ENCODE results near the gene TOLLIP. TPM values are rescaled to one million over a fixed set of nuclear protein-coding genes. Genes with fewer than 3 reads are reported as not detected.

Gene TOLLIP
- total RNA-seq, 1 experiment from 2014 or later: 21.5 TPM

DNA sequence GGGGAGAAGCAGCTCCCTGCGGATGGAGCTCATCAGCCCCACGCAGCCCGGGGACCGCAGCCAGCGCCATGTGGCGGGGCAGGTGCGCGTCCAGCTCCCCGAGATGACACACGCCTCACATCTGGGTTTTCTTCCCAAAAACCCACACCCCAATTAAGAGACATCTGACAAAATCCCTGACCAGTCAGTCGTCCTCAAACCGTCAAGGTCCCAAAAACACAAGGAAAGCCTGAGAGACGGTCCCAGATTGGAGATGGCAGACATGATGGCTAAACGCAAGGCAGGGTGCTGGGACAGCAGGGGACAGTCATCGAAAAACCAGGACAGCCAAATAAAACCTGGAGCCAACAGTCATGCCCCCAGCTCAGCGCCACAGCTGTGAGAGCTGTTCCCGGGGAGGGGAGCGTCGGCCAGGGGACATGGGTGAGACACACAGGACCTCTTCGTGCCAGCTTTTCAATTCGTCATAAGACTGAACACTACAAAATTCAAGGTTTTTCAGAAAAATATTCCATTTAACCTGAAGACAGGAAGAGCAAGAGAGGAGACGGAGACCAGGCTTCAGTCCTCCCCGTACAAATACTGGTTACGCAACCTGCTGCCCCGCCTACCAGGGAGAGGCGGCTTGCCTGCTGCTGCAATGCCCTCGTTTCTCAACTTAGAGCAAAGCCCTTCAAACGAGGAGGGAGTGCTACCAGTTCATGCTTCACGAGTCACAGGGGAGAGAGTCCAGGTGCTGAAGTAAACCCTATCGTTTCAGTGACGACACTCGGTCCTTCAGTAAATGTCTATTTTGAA is 10.5 kb downstream of the TOLLIP start:
- no peak for DNase-seq (ENCODE audit: low read depth)

DNA sequence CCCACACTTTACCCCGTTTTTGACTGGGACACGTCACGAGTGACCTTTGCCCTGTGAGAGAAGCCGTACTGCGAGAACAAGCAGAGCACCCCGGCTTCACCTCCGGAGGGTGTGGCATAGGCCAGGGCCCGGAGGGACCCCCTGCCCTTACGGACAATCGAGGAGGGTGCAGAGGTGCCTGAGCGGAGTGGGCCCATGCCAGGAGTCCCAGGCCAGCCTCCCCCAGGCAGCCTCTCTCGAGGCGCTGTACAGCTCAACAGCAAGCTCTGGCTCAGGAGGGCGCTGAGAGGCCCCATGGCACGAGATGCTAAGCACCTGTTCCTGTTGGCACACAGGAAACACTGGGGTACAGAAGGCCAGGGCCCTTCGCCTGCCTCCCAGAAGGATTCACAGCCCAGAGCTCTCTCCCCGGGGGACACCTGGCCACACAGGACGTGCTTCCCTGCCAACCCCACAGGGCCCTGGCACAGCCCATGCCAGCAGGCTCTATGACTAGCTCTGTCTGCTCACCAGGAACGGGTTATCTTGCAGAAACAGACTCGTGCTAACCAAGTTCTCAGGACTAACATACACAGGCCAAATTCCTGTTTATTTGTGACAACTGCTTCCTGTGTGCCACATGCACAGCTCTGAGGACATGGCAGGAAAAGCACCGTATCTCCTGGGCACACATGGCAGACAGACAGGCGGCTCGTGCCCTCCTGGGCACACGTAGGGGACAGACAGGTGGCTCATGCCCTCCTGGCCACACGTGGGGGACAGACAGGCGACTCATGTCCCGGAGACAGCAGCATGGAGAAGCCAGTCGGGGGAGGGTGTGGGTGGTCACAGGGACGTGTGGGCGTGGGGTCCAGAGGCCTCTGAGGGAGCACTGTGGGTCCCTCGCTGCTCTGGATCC is 11.6 kb downstream of the TOLLIP start:
- DNase-seq (ENCODE audit: low read depth): no peak

GRCh38 chr11:1297011-1297575 is 12.3 kb downstream of the TOLLIP start:
- DNase-seq (ENCODE audit: low read depth): no peak

DNA sequence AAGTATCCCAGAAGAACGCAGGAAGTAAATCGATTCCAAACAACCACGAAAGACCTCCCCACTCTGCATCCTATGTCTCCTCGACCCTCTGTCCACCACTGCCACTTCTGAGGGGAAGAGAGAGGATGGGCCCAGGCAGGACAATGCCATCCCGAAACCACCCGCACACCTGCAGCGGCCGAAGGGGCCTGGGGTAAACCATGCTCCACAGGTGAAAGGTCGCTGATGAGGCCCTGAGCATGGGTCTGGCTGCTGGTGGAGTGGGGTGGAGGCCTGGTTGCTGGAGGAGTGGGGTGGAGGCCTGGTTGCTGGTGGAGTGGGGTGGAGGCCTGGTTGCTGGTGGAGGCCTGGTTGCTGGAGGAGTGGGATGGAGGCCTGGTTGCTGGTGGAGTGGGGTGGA is 13.1 kb downstream of the TOLLIP start:
- DNase-seq (ENCODE audit: low read depth): no peak

- no peak for DNase-seq (ENCODE audit: low read depth)
Measured at GRCh38 chr11:1295591-1295990, 13.8 kb downstream of the TOLLIP start.

DNA sequence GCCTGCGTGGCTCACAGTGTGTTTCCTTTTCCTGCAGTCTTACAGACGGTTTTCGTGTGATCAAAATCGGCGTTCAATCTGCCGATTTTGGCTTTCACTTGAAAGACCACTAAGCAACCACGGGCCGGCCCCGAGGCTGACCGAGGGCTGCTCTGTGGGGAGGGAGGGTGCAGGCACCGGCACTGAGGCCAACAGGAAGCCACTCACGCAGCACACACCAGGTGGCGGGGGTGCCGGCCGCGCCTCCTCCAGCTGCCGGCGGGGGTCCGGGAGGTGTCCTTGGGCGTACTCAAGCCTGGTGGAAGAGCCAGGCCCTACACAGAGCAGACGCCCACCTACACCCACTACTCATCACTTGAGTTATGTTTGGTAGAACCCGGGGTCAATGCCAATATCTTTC is 14.3 kb downstream of the TOLLIP start:
- DNase-seq (ENCODE audit: low read depth): no peak

DNA sequence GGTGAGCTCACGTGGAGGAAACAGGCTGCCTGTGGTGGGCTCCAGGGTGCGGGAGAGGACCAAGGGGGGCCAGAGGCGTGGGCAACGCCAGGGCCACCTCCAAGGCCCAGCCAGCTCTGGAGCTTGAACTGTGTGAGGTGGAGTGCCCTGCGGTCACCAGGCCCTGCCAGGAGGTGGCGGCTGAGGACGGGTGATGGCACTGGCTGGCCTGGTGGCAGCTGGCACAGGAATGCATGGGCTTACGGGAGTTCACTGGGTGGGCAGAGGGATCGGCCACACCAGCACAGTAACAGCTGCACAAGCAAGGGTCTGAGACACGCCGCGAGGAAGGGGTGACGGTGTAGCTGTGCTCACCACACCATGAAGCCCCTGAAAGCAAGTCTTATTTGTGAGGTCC is 15.8 kb downstream of the TOLLIP start:
- DNase-seq (ENCODE audit: low read depth): no peak

GRCh38 chr11:1292644-1293618 is 16.5 kb downstream of the TOLLIP start:
- no peak for DNase-seq (ENCODE audit: low read depth)

GRCh38 chr11:1292018-1292643 is 17.3 kb downstream of the TOLLIP start:
- no peak for DNase-seq (ENCODE audit: low read depth)

DNA sequence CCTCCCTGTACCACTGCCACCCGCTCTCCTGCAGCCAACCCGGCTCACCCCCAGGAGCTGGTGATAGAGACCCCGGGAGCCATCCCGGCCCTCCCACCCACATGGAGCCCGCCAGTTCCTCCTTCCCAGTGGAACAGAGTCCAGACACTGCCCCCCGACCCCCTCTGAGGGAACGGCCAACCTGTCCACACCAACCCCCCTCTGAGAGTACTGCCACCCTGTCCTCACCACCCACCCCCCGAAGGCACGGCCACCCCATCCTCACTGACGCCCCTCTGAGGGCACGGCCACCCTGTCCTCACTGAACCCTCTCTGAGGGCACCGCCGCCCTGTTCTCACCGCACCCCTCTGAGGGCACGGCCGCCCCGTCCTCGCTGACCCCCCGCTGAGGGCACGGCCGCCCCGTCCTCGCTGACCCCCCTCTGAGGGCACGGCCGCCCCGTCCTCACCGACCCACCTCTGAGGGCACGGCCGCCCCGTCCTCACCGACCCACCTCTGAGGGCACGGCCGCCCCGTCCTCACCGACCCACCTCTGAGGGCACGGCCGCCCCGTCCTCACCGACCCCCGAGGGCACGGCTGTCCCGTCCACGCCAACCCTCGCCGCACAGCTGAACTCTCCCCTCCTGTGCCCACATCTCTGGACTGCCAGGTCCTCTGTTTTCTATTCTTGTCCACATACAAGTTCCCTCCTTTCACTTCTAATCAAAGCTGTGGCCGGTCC is 18.0 kb downstream of the TOLLIP start:
- DNase-seq (ENCODE audit: low read depth): no peak

DNA sequence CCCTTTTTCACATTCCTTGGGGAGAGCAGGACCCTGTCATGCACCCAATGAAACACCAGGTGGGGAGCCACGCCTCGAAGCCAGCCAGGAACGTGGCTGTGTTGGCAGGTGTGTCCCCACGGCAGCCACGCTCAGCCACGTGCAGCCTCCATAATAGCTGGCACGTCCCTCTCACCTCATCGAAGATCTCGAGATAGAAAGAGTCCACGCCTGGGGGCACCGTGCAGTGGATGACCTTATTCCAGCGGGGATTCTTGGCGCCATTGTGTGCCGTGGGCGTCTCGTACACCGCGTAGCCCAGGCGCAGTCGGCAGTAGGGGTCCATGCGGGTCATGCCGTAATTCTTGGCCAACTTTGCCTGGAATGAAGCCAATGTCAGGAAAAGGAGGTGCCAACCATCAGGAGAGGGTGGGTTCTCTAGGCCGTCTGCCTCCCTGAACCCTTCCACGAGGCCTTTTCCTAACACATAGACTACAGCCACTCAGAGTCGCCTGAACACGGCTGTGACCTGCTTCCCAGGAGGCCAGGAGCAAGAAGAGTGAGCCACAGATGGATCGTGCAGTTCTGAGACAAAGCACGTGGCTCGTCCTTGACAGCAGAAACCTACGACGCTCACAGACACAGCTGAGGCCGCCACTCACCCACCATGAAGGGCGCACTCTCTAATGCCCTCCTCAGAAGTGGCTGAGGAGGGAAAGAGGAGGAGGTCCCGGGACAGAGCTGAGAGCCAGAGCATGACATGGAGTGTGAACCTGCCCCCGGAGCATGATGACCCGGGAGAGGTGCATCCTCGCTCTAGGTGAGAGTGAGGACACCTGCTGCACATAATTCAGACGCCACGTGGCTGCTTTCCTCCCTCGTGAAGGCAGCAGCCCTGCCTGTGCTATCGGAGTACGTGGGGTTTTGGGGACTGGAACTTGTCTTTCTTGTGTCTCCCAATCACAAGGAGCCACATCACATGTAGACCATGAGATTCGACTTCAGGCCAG is 19.1 kb downstream of the TOLLIP start:
- no peak for DNase-seq (ENCODE audit: low read depth)

- no peak for DNase-seq (ENCODE audit: low read depth)
Measured at GRCh38 chr11:1289211-1289935, 20.1 kb downstream of the TOLLIP start.

GRCh38 chr11:1288426-1289151 is 20.8 kb downstream of the TOLLIP start:
- no peak for DNase-seq (ENCODE audit: low read depth)

DNA sequence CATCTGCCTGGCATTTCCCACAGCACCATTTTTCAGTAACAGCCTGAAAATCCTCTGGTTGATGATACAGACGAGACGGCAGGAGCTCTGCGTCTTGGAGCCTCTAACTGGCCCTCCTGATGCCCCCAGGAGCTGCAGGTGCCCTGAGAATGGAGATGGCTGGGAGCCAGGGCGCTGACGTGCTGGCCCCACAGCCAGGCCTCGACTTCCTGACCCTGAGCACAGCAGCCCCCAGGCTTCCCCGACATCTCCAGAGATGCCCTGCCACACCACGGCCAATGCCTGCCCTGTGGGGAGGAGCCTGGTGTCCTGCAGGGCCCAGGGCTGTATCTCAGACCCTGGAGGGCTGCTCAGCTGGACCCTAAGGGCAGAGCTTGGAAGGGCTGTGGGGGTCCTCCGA is 21.5 kb downstream of the TOLLIP start:
- no peak for DNase-seq (ENCODE audit: low read depth)

DNA sequence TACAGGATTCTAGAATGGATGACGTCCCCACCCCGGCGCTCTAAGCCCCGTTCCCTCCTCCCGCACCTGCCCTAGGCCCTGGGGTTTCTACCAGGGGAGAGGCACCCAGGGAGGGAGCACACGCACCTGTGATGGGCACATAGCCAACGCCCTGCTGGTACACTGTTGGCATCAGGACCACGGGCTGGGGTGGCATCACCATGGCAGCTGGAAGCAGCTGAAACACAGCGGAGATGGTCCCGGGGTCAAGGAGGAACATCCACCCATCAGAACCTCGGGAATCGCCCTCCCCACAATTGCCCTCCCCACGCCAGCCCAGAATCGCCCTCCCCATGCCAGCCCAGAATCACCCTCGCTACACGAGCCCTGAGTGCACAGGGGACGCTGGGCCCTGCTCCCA is 23.6 kb downstream of the TOLLIP start:
- no peak for DNase-seq (ENCODE audit: low read depth)

- no peak for DNase-seq (ENCODE audit: low read depth)
Measured at GRCh38 chr11:1285316-1285744, 24.1 kb downstream of the TOLLIP start.

DNA sequence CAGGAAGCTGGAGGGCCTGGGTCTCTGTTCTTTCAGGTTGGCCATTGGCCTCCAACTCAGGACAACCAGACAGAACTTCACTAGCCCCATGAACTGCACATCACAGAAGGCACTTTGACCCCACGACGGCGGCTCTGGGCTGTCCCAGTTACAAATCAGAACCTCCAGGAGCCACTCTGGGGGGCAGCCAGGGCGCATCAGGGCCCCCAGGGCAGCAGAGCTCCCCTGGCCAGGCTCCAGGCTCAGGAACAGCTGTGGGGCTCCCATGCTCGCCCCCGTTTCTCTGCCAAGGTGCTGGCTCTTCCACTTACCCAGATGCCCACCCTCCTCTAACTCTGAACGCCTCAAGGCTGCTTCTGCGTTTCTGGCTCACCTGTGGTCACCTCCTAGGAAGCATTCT is 25.5 kb downstream of the TOLLIP start:
- DNase-seq (ENCODE audit: low read depth): no peak

- DNase-seq (ENCODE audit: low read depth): no peak
Measured at GRCh38 chr11:1283091-1283511, 26.3 kb downstream of the TOLLIP start.

Data from M059J (cell line).